DND-41 (cell line): ENCODE measurements around the gene SYNRG.

Experiments
- ATAC-seq: fragments of 200-7000 bp; cut with Tn5 transposase; 3 replicates; pipeline ENCODE4 v1.9.1; 2021; ENCODE audit warnings: low read depth; ENCODE audit not compliant: insufficient read depth
- DNase-seq: peaks from one replicate; pipeline ENCODE4 v3.0.0-alpha.2; 2020
- H2AFZ ChIP-seq: 2 replicates; pipeline ENCODE4 v1.6.0; 2012; ENCODE audit warnings: low read depth, low read length
- H3K27ac ChIP-seq: 2 replicates; pipeline ENCODE4 v1.5.1; 2012; ENCODE audit warnings: low read length, inconsistent platforms
- H3K27me3 ChIP-seq: fragments of 200-600 bp; sonication (generic); 2 replicates; pipeline ENCODE4 v1.6.0; 2012; ENCODE audit warnings: low read length, mild to moderate bottlenecking, inconsistent platforms; ENCODE audit not compliant: insufficient read depth, poor library complexity
- H3K36me3 ChIP-seq: 2 replicates; pipeline ENCODE4 v1.5.1; 2012; ENCODE audit warnings: low read length, inconsistent platforms; ENCODE audit not compliant: insufficient read depth
- H3K4me1 ChIP-seq: 2 replicates; pipeline ENCODE4 v1.5.1; 2012; ENCODE audit warnings: mild to moderate bottlenecking, low read length; ENCODE audit not compliant: insufficient read depth
- H3K4me2 ChIP-seq: 2 replicates; pipeline ENCODE4 v1.6.0; 2012; ENCODE audit warnings: mild to moderate bottlenecking, moderate library complexity, low read length, inconsistent platforms; ENCODE audit not compliant: insufficient read depth
- H3K4me3 ChIP-seq, 2 experiments: fragments of 200-600 bp in 1 of 2; shearing (Covaris generic) in 1 of 2; 2 replicates each; pipeline ENCODE4 v1.5.1; 2012 to 2016; ENCODE audit warnings: inconsistent platforms in 2 of 2, low read length in 2 of 2, mild to moderate bottlenecking in 2 of 2, low read depth in 1 of 2, moderate library complexity in 1 of 2
- H3K79me2 ChIP-seq: 2 replicates; pipeline ENCODE4 v1.6.0; 2012; ENCODE audit warnings: low read length, inconsistent platforms; ENCODE audit not compliant: insufficient read depth
- H3K9ac ChIP-seq: 2 replicates; pipeline ENCODE4 v1.6.0; 2012; ENCODE audit warnings: low read depth, mild to moderate bottlenecking, inconsistent platforms, low read length, moderate library complexity
- H3K9me3 ChIP-seq: 2 replicates; pipeline ENCODE4 v1.5.1; 2012; ENCODE audit warnings: low read length, moderate library complexity, mild to moderate bottlenecking, inconsistent platforms; ENCODE audit not compliant: insufficient read depth, severe bottlenecking
- H4K20me1 ChIP-seq: 2 replicates; pipeline ENCODE4 v1.6.0; 2012; ENCODE audit warnings: low read length; ENCODE audit not compliant: insufficient read depth
- CTCF ChIP-seq: IDR thresholded peaks from 2 replicates; pipeline ENCODE4 v1.5.1; 2012; ENCODE audit warnings: borderline replicate concordance, low read length, moderate library complexity, mild to moderate bottlenecking; ENCODE audit not compliant: poor library complexity, severe bottlenecking; ENCODE audit errors: extremely low read depth
- EZH2 ChIP-seq: IDR thresholded peaks from 3 replicates; pipeline ENCODE4 v1.6.1; 2012; ENCODE audit warnings: borderline replicate concordance, low read depth, mild to moderate bottlenecking, moderate library complexity, low read length, inconsistent platforms; ENCODE audit not compliant: severe bottlenecking

Gene SYNRG

DNA sequence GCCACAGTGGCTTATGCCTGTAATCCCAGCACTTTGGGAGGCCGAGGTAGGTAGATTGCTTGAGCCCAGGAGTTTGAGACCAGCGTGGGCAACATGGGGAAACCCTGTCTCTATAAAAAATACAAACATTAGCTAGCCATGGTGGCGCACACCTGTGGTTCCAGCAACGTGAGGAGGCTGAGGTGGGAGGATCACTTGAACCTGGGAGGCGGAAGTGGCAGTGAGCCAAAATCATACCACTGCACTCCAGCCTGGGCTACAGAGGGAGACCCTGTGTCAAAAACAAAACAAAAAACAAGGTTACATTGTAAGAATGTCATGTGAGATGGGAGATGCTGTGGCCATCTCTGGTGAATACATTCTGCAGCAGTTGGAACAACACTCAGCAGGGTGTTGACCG is 106.1 kb downstream of the SYNRG start:
- no peak overlapping the region for H3K4me3 ChIP-seq
- H3K27ac ChIP-seq, result no peak overlapping the region
- H4K20me1 ChIP-seq, result peaks cover 4% of the 10 kb centered on the region; the same call in 1 of the 2 replicates
- DNase-seq (no peak), ATAC-seq (no peak)
- TF ChIP-seq CTCF (no peak), EZH2 (no peak)
- H3K36me3 ChIP-seq, result no peaks in the 10 kb centered on the region
- no peak overlapping the region for H3K4me2 ChIP-seq
- no peaks in the 10 kb centered on the region for H3K4me1 ChIP-seq
- H3K79me2 ChIP-seq, result peaks cover 33% of the 10 kb centered on the region; the same call in 1 of the 2 replicates
- no peak overlapping the region for H3K9ac ChIP-seq
- no peaks in the 10 kb centered on the region for H3K9me3 ChIP-seq
- no peaks in the 10 kb centered on the region for H3K27me3 ChIP-seq
- H2AFZ ChIP-seq, result no peak overlapping the region

- no peak for DNase-seq
- Histone ChIP-seq H3K27ac (no peak overlapping the region), H4K20me1 (no peaks in the 10 kb centered on the region; the same call in 1 of the 2 replicates), H3K9ac (no peak overlapping the region), H3K4me2 (no peak overlapping the region), H3K4me1 (no peaks in the 10 kb centered on the region), H3K36me3 (no peaks in the 10 kb centered on the region), H3K9me3 (no peaks in the 10 kb centered on the region), H3K79me2 (peaks cover 36% of the 10 kb centered on the region; the same call in 1 of the 2 replicates), H2AFZ (no peak overlapping the region), H3K4me3 (no peak overlapping the region), H3K27me3 (no peaks in the 10 kb centered on the region)
- no peak for ATAC-seq
- TF ChIP-seq CTCF (no peak), EZH2 (no peak)
These were observed 106.9 kb downstream of the SYNRG start for GRCh38 chr17:37502009-37502936.

DNA sequence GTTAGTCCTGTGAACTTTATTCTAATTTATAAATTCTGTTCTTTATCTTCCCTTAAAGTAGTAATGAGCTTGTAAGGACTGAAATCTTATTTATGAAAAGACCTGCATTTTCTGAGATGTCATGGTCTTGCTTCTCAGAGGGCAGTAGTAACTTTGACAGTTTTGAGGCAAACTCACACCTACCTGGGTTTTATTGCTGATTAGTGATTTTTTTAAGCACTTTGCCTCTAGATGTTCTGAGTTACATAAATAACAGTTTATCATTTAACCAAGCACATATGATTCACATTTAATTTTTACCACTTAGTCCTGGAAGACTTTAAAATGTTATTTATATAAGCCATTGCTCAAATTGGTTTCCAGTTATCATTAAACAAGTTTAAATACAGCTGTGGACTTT is 108.8 kb downstream of the SYNRG start:
- Histone ChIP-seq H2AFZ (no peak overlapping the region), H4K20me1 (peaks cover under 1% of the 10 kb centered on the region; the same call in 1 of the 2 replicates), H3K27ac (no peak overlapping the region), H3K27me3 (no peaks in the 10 kb centered on the region), H3K4me3 (no peak overlapping the region), H3K4me1 (no peaks in the 10 kb centered on the region), H3K36me3 (no peaks in the 10 kb centered on the region), H3K9me3 (no peaks in the 10 kb centered on the region), H3K79me2 (peaks cover 37% of the 10 kb centered on the region; the same call in 1 of the 2 replicates), H3K4me2 (no peak overlapping the region), H3K9ac (no peak overlapping the region)
- TF ChIP-seq CTCF (no peak), EZH2 (no peak)
- ATAC-seq (no peak), DNase-seq (no peak)
